HepG2 (cell line): ENCODE results near the gene NPW. TPM values are rescaled to one million over a fixed set of nuclear protein-coding genes. Genes with fewer than 3 reads are reported as not detected.

ENCODE experiments used
- ATAD3A ChIP-seq: sonication (generic); formaldehyde crosslinking; IDR thresholded peaks from 2 replicates; pipeline ENCODE4 v1.4.0; 2020; ENCODE audit warnings: missing genetic modification reagents
- ATF5 ChIP-seq: sonication (generic); formaldehyde crosslinking; IDR thresholded peaks from 2 replicates; pipeline ENCODE4 v1.4.0; 2020; ENCODE audit warnings: mild to moderate bottlenecking, low read depth, missing genetic modification reagents
- BCLAF1 ChIP-seq: fragments of 450-650 bp; IDR thresholded peaks from 2 replicates; pipeline ENCODE4 v1.6.1; 2017; ENCODE audit warnings: mild to moderate bottlenecking
- ETV5 ChIP-seq: IDR thresholded peaks from 2 replicates; pipeline ENCODE4 v1.6.1; 2018; ENCODE audit warnings: missing biosample characterization, missing genetic modification reagents, inconsistent platforms, borderline replicate concordance
- GFI1 ChIP-seq: sonication (generic); formaldehyde crosslinking; IDR thresholded peaks from 2 replicates; pipeline ENCODE4 v1.5.0; 2020; ENCODE audit warnings: missing genetic modification reagents, mild to moderate bottlenecking, borderline replicate concordance
- GPN1 ChIP-seq: sonication (generic); formaldehyde crosslinking; IDR thresholded peaks from 2 replicates; pipeline ENCODE4 v1.5.1; 2020; ENCODE audit warnings: missing genetic modification reagents, borderline replicate concordance
- MAFF ChIP-seq: IDR thresholded peaks from 2 replicates; pipeline ENCODE4 v1.6.1; 2011; ENCODE audit warnings: low read depth, low read length, improper control_type of control experiment
- MIXL1 ChIP-seq: IDR thresholded peaks from 2 replicates; pipeline ENCODE4 v1.6.1; 2016
- NONO ChIP-seq, 2 experiments: fragments of 450-650 bp in 1 of 2; sonication (generic) in 1 of 2; formaldehyde crosslinking in 1 of 2; IDR thresholded peaks in 1 of 2; conservative IDR thresholded peaks in 1 of 2; 2 replicates each; pipeline versions ENCODE4 v1.6.1 to v1.8.0; 2017 to 2022; ENCODE audit warnings: mild to moderate bottlenecking in 1 of 2, missing genetic modification reagents in 1 of 2, moderate library complexity in 1 of 2
- SAFB2 ChIP-seq: sonication (generic); formaldehyde crosslinking; IDR thresholded peaks from 2 replicates; pipeline ENCODE4 v1.5.1; 2020; ENCODE audit warnings: missing genetic modification reagents, low read depth, mild to moderate bottlenecking, borderline replicate concordance
- SNAPC2 ChIP-seq: sonication (generic); formaldehyde crosslinking; IDR thresholded peaks from 2 replicates; pipeline ENCODE4 v1.8.1; 2022; ENCODE audit warnings: mild to moderate bottlenecking, missing genetic modification reagents
- SP4 ChIP-seq: sonication (generic); formaldehyde crosslinking; IDR thresholded peaks from 2 replicates; pipeline ENCODE4 v1.8.1; 2023; ENCODE audit warnings: mild to moderate bottlenecking, missing genetic modification reagents
- SRSF4 ChIP-seq: fragments of 200-400 bp; formaldehyde crosslinking; IDR thresholded peaks from one replicate; pipeline ENCODE4 v1.6.1; 2018; ENCODE audit warnings: mild to moderate bottlenecking, low read depth, low read length, moderate library complexity; ENCODE audit not compliant: poor library complexity, severe bottlenecking
- TAF1 ChIP-seq: sonication (generic); formaldehyde crosslinking; IDR thresholded peaks from 2 replicates; pipeline ENCODE4 v1.4.0; 2020; ENCODE audit warnings: missing genetic modification reagents
- ZBTB21 ChIP-seq: sonication (generic); formaldehyde crosslinking; IDR thresholded peaks from 2 replicates; pipeline ENCODE4 v1.4.0; 2020; ENCODE audit warnings: missing genetic modification reagents
- ZNF274 ChIP-seq: sonication (generic); formaldehyde crosslinking; IDR thresholded peaks from 2 replicates; pipeline ENCODE4 v1.5.1; 2020; ENCODE audit warnings: mild to moderate bottlenecking, missing genetic modification reagents
- ZNF30 ChIP-seq: sonication (generic); formaldehyde crosslinking; IDR thresholded peaks from 2 replicates; pipeline ENCODE4 v1.5.0; 2020; ENCODE audit warnings: mild to moderate bottlenecking, missing genetic modification reagents
- ZNF7 ChIP-seq: IDR thresholded peaks from 2 replicates; pipeline ENCODE4 v1.6.1; 2016; ENCODE audit warnings: missing biosample characterization, missing genetic modification reagents
- ZNF709 ChIP-seq: sonication (generic); formaldehyde crosslinking; IDR thresholded peaks from 2 replicates; pipeline ENCODE4 v1.5.0; 2020; ENCODE audit warnings: mild to moderate bottlenecking, missing genetic modification reagents
- ZNF720 ChIP-seq: sonication (generic); formaldehyde crosslinking; IDR thresholded peaks from 2 replicates; pipeline ENCODE4 v1.4.0; 2020; ENCODE audit warnings: missing genetic modification reagents
- ZSCAN21 ChIP-seq: sonication (generic); formaldehyde crosslinking; IDR thresholded peaks from 2 replicates; pipeline ENCODE4 v1.8.0; 2022; ENCODE audit warnings: mild to moderate bottlenecking, missing genetic modification reagents, moderate library complexity, borderline replicate concordance
- polyA plus RNA-seq, 8 experiments: library from polyadenylated mRNA; depleted of rRNA in 3 of 8; stranded (reverse) in 7 of 8; unstranded in 1 of 8; fragments of >200 nt; fragmentation: Illumina TruSeq in 4 of 8; extraction: Trizol in 4 of 8; gene quantifications; 2 replicates each; pipeline versions ENCODE4 v1.2.1 to v1.2.3, GENCODE V29; 2011 to 2016; ENCODE audit warnings: low read depth in 4 of 8, missing spikeins in 1 of 8, mixed read lengths in 1 of 8; ENCODE audit not compliant: insufficient read depth in 1 of 8
- total RNA-seq, 5 experiments: library from RNA; depleted of rRNA; stranded (reverse); fragments of >200 nt; fragmentation: Illumina TruSeq; extraction: Trizol; gene quantifications; 2 replicates each; pipeline ENCODE4 v1.2.3, GENCODE V29; 2016; ENCODE audit warnings: low read depth in 1 of 5
- TF ChIP-seq, protein P1 (sequence below): sonication (generic); formaldehyde crosslinking; IDR thresholded peaks from 2 replicates; pipeline ENCODE4 v1.8.1; 2023; ENCODE audit warnings: missing genetic modification reagents, mild to moderate bottlenecking, borderline replicate concordance
- TF ChIP-seq, protein P2 (sequence below): sonication (generic); formaldehyde crosslinking; IDR thresholded peaks from 2 replicates; pipeline ENCODE4 v1.4.0; 2020; ENCODE audit warnings: mild to moderate bottlenecking, low read depth, missing genetic modification reagents

Gene NPW
- total and polyA plus RNA-seq, 2 of the 13 experiments (the other 11 are each of a cell fraction or from before 2014, with no cell fraction given): 0.24 to 0.97 TPM

DNA sequence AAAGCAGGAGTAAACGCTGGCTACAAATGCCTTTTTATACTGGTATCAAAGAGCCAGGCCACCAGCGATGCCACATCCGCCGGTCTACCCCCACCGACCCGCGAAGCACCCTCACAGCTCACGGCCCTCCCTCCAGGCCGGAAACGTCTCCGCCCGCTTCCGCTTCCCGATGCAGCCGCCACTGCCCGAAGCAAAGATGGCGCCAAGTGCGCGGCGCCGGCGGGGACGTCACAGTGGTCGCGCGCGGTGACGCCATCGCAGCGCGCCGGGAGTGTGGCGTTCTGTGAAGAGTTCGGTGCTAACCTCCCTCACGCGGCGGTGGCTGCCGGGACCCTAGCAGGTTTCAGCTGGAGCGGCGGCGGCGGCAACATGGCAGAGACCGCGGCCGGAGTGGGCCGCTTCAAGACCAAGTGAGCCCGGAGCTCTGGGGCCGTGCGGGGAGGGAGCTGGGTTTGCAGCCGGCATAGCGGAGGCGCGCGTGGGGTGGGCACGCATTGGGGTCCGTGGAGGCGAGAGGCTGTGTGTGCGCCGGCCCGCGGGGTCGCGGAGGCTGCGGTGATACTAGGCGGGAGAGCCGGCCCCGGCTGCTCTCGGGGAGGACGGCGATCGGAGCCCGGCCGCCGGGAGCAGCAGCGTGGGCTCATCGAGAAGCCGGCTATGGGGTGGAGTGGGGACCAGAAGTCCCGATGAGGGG lies 47.6 kb upstream of the NPW start, which contains the start of gene TBL3 (continued):
- peak; percentile 87; the same call in 1 of the 2 replicates for TF ChIP-seq ATF5 (CRISPR knock-in tag)
- no peak for TF ChIP-seq NONO (IDR thresholded peaks at IDR 0.05)
- peak; percentile 99 for TF ChIP-seq NONO (CRISPR knock-in tag; conservative IDR thresholded peaks at IDR 0.05)
- TF ChIP-seq GPN1 (CRISPR knock-in tag): peak; percentile 18; the same call in 1 of the 2 replicates
- no peak for TF ChIP-seq MAFF
- no peak for TF ChIP-seq SRSF4
- peak; percentile 68; the same call in 1 of the 2 replicates for TF ChIP-seq SAFB2 (CRISPR knock-in tag)
- TF ChIP-seq, protein P1, sequence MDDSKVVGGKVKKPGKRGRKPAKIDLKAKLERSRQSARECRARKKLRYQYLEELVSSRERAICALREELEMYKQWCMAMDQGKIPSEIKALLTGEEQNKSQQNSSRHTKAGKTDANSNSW (CRISPR knock-in tag): peak; percentile 85; the same call in 1 of the 2 replicates
- TF ChIP-seq ZNF30: no peak
- TF ChIP-seq ZNF709: no peak
- no peak for TF ChIP-seq ATAD3A (CRISPR knock-in tag)
- TF ChIP-seq SP4: peak; percentile 97
- peak; percentile 84 for TF ChIP-seq ZSCAN21 (CRISPR knock-in tag)
- TF ChIP-seq GFI1 (CRISPR knock-in tag): peak; percentile 64; the same call in 1 of the 2 replicates
- peak; percentile 64 for TF ChIP-seq MIXL1 (CRISPR knock-in tag)
- TF ChIP-seq, protein P2, sequence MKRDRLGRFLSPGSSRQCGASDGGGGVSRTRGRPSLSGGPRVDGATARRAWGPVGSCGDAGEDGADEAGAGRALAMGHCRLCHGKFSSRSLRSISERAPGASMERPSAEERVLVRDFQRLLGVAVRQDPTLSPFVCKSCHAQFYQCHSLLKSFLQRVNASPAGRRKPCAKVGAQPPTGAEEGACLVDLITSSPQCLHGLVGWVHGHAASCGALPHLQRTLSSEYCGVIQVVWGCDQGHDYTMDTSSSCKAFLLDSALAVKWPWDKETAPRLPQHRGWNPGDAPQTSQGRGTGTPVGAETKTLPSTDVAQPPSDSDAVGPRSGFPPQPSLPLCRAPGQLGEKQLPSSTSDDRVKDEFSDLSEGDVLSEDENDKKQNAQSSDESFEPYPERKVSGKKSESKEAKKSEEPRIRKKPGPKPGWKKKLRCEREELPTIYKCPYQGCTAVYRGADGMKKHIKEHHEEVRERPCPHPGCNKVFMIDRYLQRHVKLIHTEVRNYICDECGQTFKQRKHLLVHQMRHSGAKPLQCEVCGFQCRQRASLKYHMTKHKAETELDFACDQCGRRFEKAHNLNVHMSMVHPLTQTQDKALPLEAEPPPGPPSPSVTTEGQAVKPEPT (CRISPR knock-in tag): 0 out of 2 replicates have a peak, but pooled peaks have one; percentile 48
- peak; percentile 91 for TF ChIP-seq TAF1
- TF ChIP-seq ZBTB21 (CRISPR knock-in tag): peak; percentile 94
- TF ChIP-seq ZNF274 (CRISPR knock-in tag): peak; percentile 93
- no peak for TF ChIP-seq SNAPC2 (CRISPR knock-in tag)
- peak; percentile 94 for TF ChIP-seq ETV5
- TF ChIP-seq BCLAF1: no peak
- no peak for TF ChIP-seq ZNF720 (CRISPR knock-in tag)
- TF ChIP-seq ZNF7 (CRISPR knock-in tag): no peak
